Breast epithelium (tissue), 3 donors: ENCODE measurements around the gene SPOCK1.

Experiments
- CTCF ChIP-seq, 3 donors: fragments of 450-650 bp; IDR thresholded peaks; one replicate each; pipeline ENCODE4 v1.5.1; 2016 to 2017; ENCODE audit warnings: antibody characterized with exemption in 3 of 3, mild to moderate bottlenecking in 3 of 3, moderate library complexity in 3 of 3
- POLR2A ChIP-seq: fragments of 450-650 bp; IDR thresholded peaks from one replicate; pipeline ENCODE4 v1.6.1; 2016; ENCODE audit warnings: antibody characterized with exemption, mild to moderate bottlenecking, moderate library complexity

- TF ChIP-seq CTCF (IDR thresholded peaks at IDR 0.05) (no peak), POLR2A (no peak)
Observed at GRCh38 chr5:137300411-137301240, 198.5 kb downstream of the SPOCK1 start.
